IPS-18a (cell line): ENCODE results near the gene EPB41L1.

Experiments
- H3K27ac ChIP-seq: one replicate; pipeline ENCODE4 v1.5.1; 2013; ENCODE audit warnings: low read length
- H3K27me3 ChIP-seq: one replicate; pipeline ENCODE4 v1.6.1; 2013; ENCODE audit warnings: mild to moderate bottlenecking, low read length; ENCODE audit not compliant: control insufficient read depth, insufficient read depth
- H3K36me3 ChIP-seq: one replicate; pipeline ENCODE4 v1.6.1; 2013; ENCODE audit warnings: low read depth, low read length; ENCODE audit not compliant: control insufficient read depth
- H3K4me1 ChIP-seq: one replicate; pipeline ENCODE4 v1.6.1; 2013; ENCODE audit warnings: low read depth, low read length; ENCODE audit not compliant: control insufficient read depth
- H3K4me3 ChIP-seq: one replicate; pipeline ENCODE4 v1.5.1; 2013; ENCODE audit warnings: low read length
- H3K9ac ChIP-seq: one replicate; pipeline ENCODE4 v1.6.1; 2013; ENCODE audit warnings: mild to moderate bottlenecking, low read length, moderate library complexity
- H3K9me3 ChIP-seq: one replicate; pipeline ENCODE4 v1.6.1; 2013; ENCODE audit warnings: low read depth, low read length; ENCODE audit not compliant: control insufficient read depth

Gene EPB41L1

DNA sequence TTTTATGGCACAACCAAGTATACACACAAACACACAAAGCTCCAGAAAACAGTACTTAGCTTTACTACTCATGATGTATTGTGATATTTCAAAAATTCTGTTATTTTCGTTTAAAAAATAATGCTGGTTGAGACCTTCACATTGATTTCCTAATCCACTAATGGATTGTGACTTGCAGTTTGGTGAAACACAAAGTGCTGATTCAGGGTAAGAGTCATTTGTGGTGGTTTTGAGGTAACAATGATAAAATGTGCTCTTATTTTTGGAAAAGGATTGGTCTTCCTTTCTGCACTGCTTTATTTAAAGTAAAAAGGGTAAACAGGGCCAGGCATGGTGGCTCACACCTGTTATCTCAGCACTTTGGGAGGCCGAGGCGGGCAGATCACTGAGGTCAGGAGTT is 83.6 kb downstream of the EPB41L1 start:
- peaks cover 9% of the 10 kb centered on the region for H3K4me1 ChIP-seq
- no peak overlapping the region for H3K27ac ChIP-seq
- peaks cover 16% of the 10 kb centered on the region for H3K36me3 ChIP-seq
- H3K27me3 ChIP-seq = no peaks in the 10 kb centered on the region
- H3K9ac ChIP-seq = no peak overlapping the region
- no peak overlapping the region for H3K4me3 ChIP-seq
- H3K9me3 ChIP-seq = no peaks in the 10 kb centered on the region

DNA sequence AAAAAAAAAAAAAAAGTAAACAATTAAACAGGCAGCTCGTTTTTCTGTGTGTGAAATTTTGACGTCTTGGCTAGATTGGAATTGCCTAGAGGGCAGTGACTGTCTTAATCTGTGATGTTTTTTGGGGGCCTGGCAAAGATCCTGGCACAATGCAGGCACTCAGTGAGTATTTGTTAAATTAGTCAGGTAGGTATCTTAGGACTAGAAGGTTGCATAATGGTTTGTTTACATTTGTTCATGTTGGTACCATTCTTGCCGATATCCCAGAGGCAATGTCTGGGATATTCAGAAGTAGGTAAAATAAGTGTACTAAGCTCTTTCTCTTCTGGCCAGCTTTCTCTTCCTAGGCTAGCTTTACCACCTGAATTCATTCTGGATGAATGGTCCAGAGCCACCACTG is 84.2 kb downstream of the EPB41L1 start:
- no peaks in the 10 kb centered on the region for H3K9me3 ChIP-seq
- no peak overlapping the region for H3K27ac ChIP-seq
- peaks cover 21% of the 10 kb centered on the region for H3K36me3 ChIP-seq
- no peak overlapping the region for H3K9ac ChIP-seq
- H3K4me1 ChIP-seq = peaks cover 9% of the 10 kb centered on the region
- H3K4me3 ChIP-seq = no peak overlapping the region
- H3K27me3 ChIP-seq = no peaks in the 10 kb centered on the region

DNA sequence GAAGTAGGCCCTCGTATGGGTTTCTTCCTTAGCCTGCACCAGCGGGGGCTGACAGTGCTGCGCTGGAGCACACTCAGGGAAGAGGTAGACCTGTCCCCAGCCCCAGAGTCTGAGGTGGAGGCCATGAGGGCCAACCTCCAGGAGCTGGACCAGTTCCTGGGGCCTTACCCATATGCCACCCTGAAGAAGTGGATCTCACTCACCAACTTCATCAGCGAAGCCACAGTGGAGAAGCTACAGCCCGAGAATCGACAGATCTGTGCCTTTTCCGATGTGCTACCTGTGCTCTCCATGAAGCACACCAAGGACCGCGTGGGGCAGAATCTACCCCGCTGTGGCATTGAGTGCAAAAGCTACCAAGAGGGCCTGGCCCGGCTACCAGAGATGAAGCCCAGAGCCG is 85.5 kb downstream of the EPB41L1 start:
- no peaks in the 10 kb centered on the region for H3K9me3 ChIP-seq
- no peak overlapping the region for H3K9ac ChIP-seq
- peaks cover 34% of the 10 kb centered on the region for H3K36me3 ChIP-seq

DNA sequence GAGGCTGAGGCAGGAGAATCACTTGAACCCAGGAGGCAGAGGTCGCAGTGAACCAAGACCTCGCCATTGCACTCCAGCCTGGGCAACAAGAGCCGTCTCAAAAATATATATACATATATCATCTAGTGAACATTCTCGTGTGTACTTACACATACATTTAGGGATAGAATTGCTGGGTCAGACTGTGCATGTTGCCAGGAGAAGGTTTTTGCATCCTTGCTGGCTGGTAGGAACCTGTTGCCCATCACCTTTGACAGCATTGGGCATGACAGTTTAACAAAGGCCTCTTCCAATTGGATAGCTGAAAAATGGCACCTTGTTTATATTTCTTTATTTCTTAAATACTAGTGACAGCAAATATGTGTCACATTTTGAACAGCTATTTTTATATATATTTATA is 87.1 kb downstream of the EPB41L1 start:
- no peak overlapping the region for H3K9ac ChIP-seq
- H3K27ac ChIP-seq = no peak overlapping the region
- H3K27me3 ChIP-seq = no peaks in the 10 kb centered on the region
- no peaks in the 10 kb centered on the region for H3K9me3 ChIP-seq
- H3K36me3 ChIP-seq = peaks cover 49% of the 10 kb centered on the region
- H3K4me1 ChIP-seq = peaks cover 6% of the 10 kb centered on the region
- no peak overlapping the region for H3K4me3 ChIP-seq

More for the DNA sequence above, 85.5 kb downstream of the EPB41L1 start:
- Histone ChIP-seq H3K4me1 (peaks cover 9% of the 10 kb centered on the region), H3K4me3 (no peak overlapping the region), H3K27ac (no peak overlapping the region), H3K27me3 (no peaks in the 10 kb centered on the region)

DNA sequence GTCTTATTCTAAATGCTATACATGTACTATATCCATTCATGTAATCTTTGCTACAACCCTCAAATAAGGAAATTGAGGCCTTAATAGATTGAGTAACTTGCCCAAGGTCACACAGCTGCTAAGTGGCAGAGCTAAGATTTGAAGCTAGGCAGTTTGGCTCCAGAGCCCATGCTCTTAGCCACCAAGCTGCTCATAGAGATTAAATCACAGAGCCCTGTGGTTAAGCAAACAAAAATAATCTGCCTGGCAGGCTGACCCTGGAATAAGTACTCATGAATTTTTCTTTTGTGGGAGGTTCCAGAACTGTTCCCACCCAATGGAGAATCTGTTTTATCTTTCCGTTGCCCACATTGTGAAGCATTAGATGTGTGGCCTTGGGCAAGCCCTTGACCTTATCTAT is 89.2 kb downstream of the EPB41L1 start:
- no peaks in the 10 kb centered on the region for H3K27me3 ChIP-seq
- no peaks in the 10 kb centered on the region for H3K4me1 ChIP-seq
- no peak overlapping the region for H3K9ac ChIP-seq
- H3K27ac ChIP-seq = no peak overlapping the region
- peaks cover 65% of the 10 kb centered on the region for H3K36me3 ChIP-seq
- no peak overlapping the region for H3K4me3 ChIP-seq
- H3K9me3 ChIP-seq = no peaks in the 10 kb centered on the region

DNA sequence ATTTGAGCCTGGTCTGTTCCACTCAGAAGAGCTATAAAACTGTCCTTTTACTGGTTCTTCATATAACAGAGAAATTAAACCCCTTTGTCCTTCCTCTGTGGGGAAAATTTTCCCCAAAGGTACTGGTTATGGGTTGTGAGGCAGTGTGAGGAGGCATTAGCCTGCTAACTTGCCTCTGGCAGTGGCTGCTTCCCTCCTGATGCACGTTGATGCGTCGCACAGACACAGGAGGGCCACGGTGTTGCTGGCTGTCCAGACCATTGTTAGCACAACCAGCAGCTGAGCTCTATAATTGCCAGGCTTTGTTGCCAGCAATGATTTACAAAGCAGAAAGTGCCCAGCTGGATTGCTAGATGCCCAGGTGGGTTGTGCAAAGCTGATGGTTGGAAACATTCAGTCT is 91.9 kb downstream of the EPB41L1 start:
- Histone ChIP-seq H3K36me3 (peaks cover 66% of the 10 kb centered on the region), H3K4me3 (no peak overlapping the region), H3K4me1 (no peaks in the 10 kb centered on the region), H3K9ac (no peak overlapping the region), H3K27ac (no peak overlapping the region), H3K9me3 (no peaks in the 10 kb centered on the region), H3K27me3 (no peaks in the 10 kb centered on the region)

DNA sequence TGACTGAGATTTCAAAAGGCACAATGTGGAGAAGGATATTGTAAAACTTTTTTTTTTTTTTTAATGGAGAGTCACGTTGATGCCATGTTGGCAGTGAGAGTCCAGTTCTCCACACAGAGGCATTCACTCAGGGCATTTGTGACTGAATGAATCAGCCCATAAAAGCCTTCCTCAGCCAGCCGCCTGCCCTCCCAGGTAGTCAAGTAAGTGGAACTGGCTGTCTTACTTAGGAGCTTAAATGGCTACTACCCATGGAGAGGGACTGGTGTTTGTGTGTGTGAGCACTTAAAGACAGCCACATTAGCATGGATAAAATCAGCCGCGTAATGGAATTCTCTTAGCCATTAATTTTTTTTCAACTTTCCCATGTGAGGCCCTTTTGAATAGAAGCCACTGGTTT is 94.3 kb downstream of the EPB41L1 start:
- H3K9ac ChIP-seq = no peak overlapping the region
- no peak overlapping the region for H3K27ac ChIP-seq
- no peaks in the 10 kb centered on the region for H3K4me1 ChIP-seq
- no peaks in the 10 kb centered on the region for H3K9me3 ChIP-seq
- peaks cover 69% of the 10 kb centered on the region for H3K36me3 ChIP-seq
- no peaks in the 10 kb centered on the region for H3K27me3 ChIP-seq
- H3K4me3 ChIP-seq = no peak overlapping the region

DNA sequence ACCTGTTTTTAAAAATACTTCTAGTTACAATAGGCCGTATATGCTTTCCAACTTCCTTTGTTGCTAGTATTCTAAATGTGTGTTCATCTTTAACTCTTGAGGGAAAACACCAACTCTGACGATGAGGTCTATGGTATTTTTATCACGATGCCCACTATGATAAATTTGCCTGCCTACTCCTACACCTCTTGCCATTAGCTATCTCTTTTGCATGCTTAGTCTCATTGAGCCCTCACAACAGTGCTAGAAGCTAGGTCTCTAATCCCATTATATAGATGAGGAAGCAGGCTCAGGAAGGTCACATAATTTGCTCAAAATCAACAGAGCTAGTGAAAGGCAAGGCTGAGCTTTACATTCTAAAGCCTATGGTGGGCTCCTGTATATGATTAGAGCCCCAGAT is 94.9 kb downstream of the EPB41L1 start:
- H3K4me3 ChIP-seq = no peak overlapping the region
- H3K9me3 ChIP-seq = no peaks in the 10 kb centered on the region
- H3K36me3 ChIP-seq = peaks cover 64% of the 10 kb centered on the region
- no peak overlapping the region for H3K9ac ChIP-seq
- no peaks in the 10 kb centered on the region for H3K27me3 ChIP-seq
- no peak overlapping the region for H3K27ac ChIP-seq
- no peaks in the 10 kb centered on the region for H3K4me1 ChIP-seq

DNA sequence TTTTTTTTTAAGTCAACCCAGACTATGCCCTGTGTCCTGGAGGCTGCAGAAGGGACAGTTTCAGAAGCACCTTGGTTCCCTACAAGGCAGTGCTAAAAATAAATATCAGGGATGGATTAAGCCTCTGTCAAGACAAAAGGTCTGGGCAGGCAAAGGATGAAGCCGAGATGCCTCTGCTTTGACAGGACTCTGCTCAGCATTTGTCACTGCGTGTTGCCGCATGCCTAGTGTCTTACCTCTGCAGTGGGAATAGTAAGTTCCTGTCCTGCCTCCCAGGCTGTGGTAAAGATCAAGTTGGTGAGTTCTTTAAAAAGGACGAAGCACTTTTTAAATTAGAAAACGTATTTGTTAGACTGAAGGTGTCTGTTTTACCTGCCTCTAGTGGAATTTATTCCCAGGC is 96.9 kb downstream of the EPB41L1 start:
- H3K4me3 ChIP-seq = no peak overlapping the region
- no peak overlapping the region for H3K9ac ChIP-seq
- no peak overlapping the region for H3K27ac ChIP-seq
- no peaks in the 10 kb centered on the region for H3K27me3 ChIP-seq
- no peaks in the 10 kb centered on the region for H3K9me3 ChIP-seq
- no peaks in the 10 kb centered on the region for H3K4me1 ChIP-seq
- peaks cover 53% of the 10 kb centered on the region for H3K36me3 ChIP-seq

DNA sequence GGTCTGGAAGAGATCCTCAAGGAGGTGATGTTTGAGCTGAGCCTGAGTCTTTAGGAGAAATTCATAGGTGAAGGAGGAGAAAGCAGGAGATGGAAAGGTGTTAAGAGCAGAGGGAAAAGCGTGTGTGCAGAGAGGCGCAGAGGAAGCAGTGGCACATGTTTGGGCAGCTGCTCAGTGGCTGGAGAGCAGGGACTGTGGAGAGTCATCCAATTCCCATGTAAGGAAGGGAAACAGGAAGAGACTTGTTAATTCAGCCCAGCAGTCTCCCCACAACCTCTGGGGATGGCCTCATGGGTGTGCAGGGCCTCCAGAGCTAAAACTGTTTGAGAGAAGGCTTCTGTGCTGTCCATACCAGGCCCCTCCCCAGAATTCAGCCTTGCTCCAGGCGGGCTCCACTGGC is 98.0 kb downstream of the EPB41L1 start:
- Histone ChIP-seq H3K27ac (no peak overlapping the region), H3K9ac (no peak overlapping the region), H3K4me1 (no peaks in the 10 kb centered on the region), H3K4me3 (no peak overlapping the region), H3K36me3 (peaks cover 49% of the 10 kb centered on the region), H3K27me3 (no peaks in the 10 kb centered on the region), H3K9me3 (no peaks in the 10 kb centered on the region)

DNA sequence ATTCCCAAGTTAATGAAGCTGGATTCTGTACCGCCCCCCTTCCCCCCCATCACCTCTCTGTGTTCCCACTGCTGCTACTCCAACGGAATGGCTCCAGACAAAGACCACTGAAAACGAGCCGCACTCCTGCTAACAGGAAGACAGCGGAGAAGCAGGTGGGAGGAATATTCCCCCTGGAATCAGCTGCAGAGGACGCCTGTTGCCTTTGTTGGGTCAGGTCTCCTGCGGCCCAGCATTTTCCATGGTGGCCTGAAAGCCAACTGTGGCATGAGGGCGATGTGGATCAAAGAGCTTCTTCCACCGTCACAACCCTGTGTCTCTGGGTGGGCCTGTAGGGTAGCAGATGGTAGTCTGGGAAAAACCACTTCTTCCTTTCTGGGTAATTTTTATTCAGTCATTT is 98.5 kb downstream of the EPB41L1 start:
- Histone ChIP-seq H3K27ac (no peak overlapping the region), H3K4me1 (no peaks in the 10 kb centered on the region), H3K36me3 (peaks cover 47% of the 10 kb centered on the region), H3K9me3 (no peaks in the 10 kb centered on the region), H3K27me3 (no peaks in the 10 kb centered on the region), H3K4me3 (no peak overlapping the region), H3K9ac (no peak overlapping the region)

DNA sequence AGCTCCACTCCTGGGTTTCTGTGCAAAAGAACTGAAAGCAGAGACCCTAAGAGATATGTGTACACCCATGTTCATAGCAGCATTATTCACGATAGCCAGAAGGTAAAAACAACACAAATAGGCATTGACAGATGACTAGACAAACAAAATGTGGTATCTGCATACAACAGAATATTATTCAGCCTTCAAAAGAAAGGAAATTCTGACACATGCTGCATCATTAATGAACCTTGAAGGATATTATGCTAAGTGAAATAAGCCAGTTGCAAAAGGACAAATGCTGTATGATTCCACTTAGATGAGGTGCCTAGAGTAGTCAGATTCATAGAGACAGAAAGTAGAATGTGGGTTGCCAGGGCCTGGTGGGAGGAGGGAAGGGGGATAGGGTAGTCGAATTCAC is 99.5 kb downstream of the EPB41L1 start:
- H3K4me1 ChIP-seq = peaks cover 4% of the 10 kb centered on the region
- no peak overlapping the region for H3K4me3 ChIP-seq
- H3K27me3 ChIP-seq = no peaks in the 10 kb centered on the region
- no peak overlapping the region for H3K9ac ChIP-seq
- H3K27ac ChIP-seq = no peak overlapping the region
- no peaks in the 10 kb centered on the region for H3K9me3 ChIP-seq
- peaks cover 37% of the 10 kb centered on the region for H3K36me3 ChIP-seq
